ENCODE data around the gene HINFP. TPM values are rescaled to one million over a fixed set of nuclear protein-coding genes. Genes with fewer than 3 reads are reported as not detected.

The HINFP gene
- total and polyA plus RNA-seq, 9 of the 15 experiments (the other 6 are each of a cell fraction or from before 2014, with no cell fraction given): 13.8 to 34.1 (median 22.5) TPM

GRCh38 chr11:119121008-119121810 is at the start of gene HINFP (continued):
- TF ChIP-seq DIDO1 (tag; IDR thresholded peaks at IDR 0.05; ENCODE audit: low read depth) (no peak), ESRRA (IDR thresholded peaks at IDR 0.05; ENCODE audit: borderline replicate concordance, low read depth) (no peak), EP300 (IDR thresholded peaks at IDR 0.05; ENCODE audit: low read length) (no peak), IRF1 (CRISPR knock-in tag; IDR thresholded peaks at IDR 0.05; ENCODE audit: borderline replicate concordance) (peak; percentile 72; the same call in 1 of the 2 replicates), ZNF77 (CRISPR knock-in tag; IDR thresholded peaks at IDR 0.05) (no peak), PCBP2 (IDR thresholded peaks at IDR 0.05; ENCODE audit: low read depth, low read length, poor library complexity, severe bottlenecking) (no peak), MEIS2 (IDR thresholded peaks at IDR 0.05; ENCODE audit: partially characterized antibody) (peak; percentile 96), TCF15 (CRISPR knock-in tag; IDR thresholded peaks at IDR 0.05) (no peak), ZNF217 (CRISPR knock-in tag; IDR thresholded peaks at IDR 0.05) (peak; percentile 26; the same call in 1 of the 2 replicates), CHD4 (IDR thresholded peaks at IDR 0.05; ENCODE audit: insufficient read depth, insufficient replicate concordance, low read depth, low read length, poor library complexity, severe bottlenecking) (no peak), ZNF561 (CRISPR knock-in tag; conservative IDR thresholded peaks at IDR 0.05) (no peak), RBM34 (IDR thresholded peaks at IDR 0.05; ENCODE audit: borderline replicate concordance, insufficient read depth, low read length) (no peak), CCNT2 (IDR thresholded peaks at IDR 0.05; ENCODE audit: borderline replicate concordance, extremely low read depth, insufficient read length, low read depth, low read length) (peak; percentile 39), BRF2 (IDR thresholded peaks at IDR 0.05; ENCODE audit: borderline replicate concordance, insufficient read depth, insufficient read length) (no peak), REST (IDR thresholded peaks at IDR 0.05; ENCODE audit: borderline replicate concordance) (peak; percentile 86), REST (CRISPR knock-in tag; IDR thresholded peaks at IDR 0.05; ENCODE audit: low read depth) (no peak; the same call in 1 of the 2 replicates)
